ENCODE measurements around the gene TNFAIP2.
"Not testable (repeated sequence)": the region's sequence is repeated elsewhere in the genome, so short reads cannot be mapped to it uniquely, and the experiment has no call there.

TNFAIP2 gene

GRCh38 chr14:103172921-103173320 lies 49.7 kb downstream of the TNFAIP2 start:
- H3K27me3 Mint-ChIP-seq (ENCODE audit: low read depth, poor library complexity) = peaks cover 7% of the 10 kb centered on the region
- H3K4me1 Mint-ChIP-seq = no peaks in the 10 kb centered on the region
- H3K36me3 Mint-ChIP-seq (ENCODE audit: low read depth) = peaks cover 6% of the 10 kb centered on the region
- H3K27ac Mint-ChIP-seq = no peak overlapping the region
- DNase-seq = no peak
- no peak overlapping the region for H3K4me3 Mint-ChIP-seq
- H3K9me3 Mint-ChIP-seq = peaks cover 85% of the 10 kb centered on the region
- no peak for TF ChIP-seq CTCF (IDR thresholded peaks at IDR 0.05)

GRCh38 chr14:103173887-103174286 lies 50.6 kb downstream of the TNFAIP2 start:
- peaks cover 77% of the 10 kb centered on the region for H3K9me3 Mint-ChIP-seq

GRCh38 chr14:103176176-103176575 lies 52.9 kb downstream of the TNFAIP2 start:
- peaks cover 54% of the 10 kb centered on the region for H3K9me3 Mint-ChIP-seq
- not testable (repeated sequence) for DNase-seq; H3K4me3 Mint-ChIP-seq; H3K27ac Mint-ChIP-seq; H3K27me3 Mint-ChIP-seq (ENCODE audit: low read depth, poor library complexity); H3K4me1 Mint-ChIP-seq; H3K36me3 Mint-ChIP-seq (ENCODE audit: low read depth)

More at GRCh38 chr14:103173887-103174286, 50.6 kb downstream of the TNFAIP2 start:
- DNase-seq; H3K4me1 Mint-ChIP-seq; H3K36me3 Mint-ChIP-seq (ENCODE audit: low read depth); H3K4me3 Mint-ChIP-seq; H3K27me3 Mint-ChIP-seq (ENCODE audit: low read depth, poor library complexity); H3K27ac Mint-ChIP-seq: not testable (repeated sequence)

GRCh38 chr14:103177376-103177775 lies 54.1 kb downstream of the TNFAIP2 start:
- DNase-seq = no peak
- Mint-ChIP-seq H3K4me1 (peaks cover 2% of the 10 kb centered on the region), H3K27me3 (ENCODE audit: low read depth, poor library complexity) (peaks cover 4% of the 10 kb centered on the region), H3K27ac (no peak overlapping the region), H3K4me3 (no peak overlapping the region), H3K36me3 (ENCODE audit: low read depth) (no peaks in the 10 kb centered on the region), H3K9me3 (peaks cover 42% of the 10 kb centered on the region)
- TF ChIP-seq CTCF (IDR thresholded peaks at IDR 0.05) = no peak

- H3K36me3 Mint-ChIP-seq (ENCODE audit: low read depth) = no peaks in the 10 kb centered on the region
- H3K4me1 Mint-ChIP-seq = peaks cover 5% of the 10 kb centered on the region
- peaks cover 3% of the 10 kb centered on the region for H3K27me3 Mint-ChIP-seq (ENCODE audit: low read depth, poor library complexity)
- no peak for TF ChIP-seq CTCF (IDR thresholded peaks at IDR 0.05)
- H3K9me3 Mint-ChIP-seq = peaks cover 31% of the 10 kb centered on the region
- H3K27ac Mint-ChIP-seq = no peak overlapping the region
- H3K4me3 Mint-ChIP-seq = no peak overlapping the region
- DNase-seq = no peak
Observed at GRCh38 chr14:103178521-103178920, 55.3 kb downstream of the TNFAIP2 start.

GRCh38 chr14:103179094-103179493 lies 55.8 kb downstream of the TNFAIP2 start:
- no peak for DNase-seq
- no peak overlapping the region for H3K4me3 Mint-ChIP-seq

More at GRCh38 chr14:103179094-103179493, 55.8 kb downstream of the TNFAIP2 start:
- Mint-ChIP-seq H3K27ac (no peak overlapping the region), H3K27me3 (ENCODE audit: low read depth, poor library complexity) (peaks cover 3% of the 10 kb centered on the region), H3K36me3 (ENCODE audit: low read depth) (no peaks in the 10 kb centered on the region), H3K4me1 (peaks cover 5% of the 10 kb centered on the region), H3K9me3 (peaks cover 25% of the 10 kb centered on the region)
- TF ChIP-seq CTCF (IDR thresholded peaks at IDR 0.05) = no peak
